Heart right ventricle (tissue), 16 donors: ENCODE results near the gene LMAN1. TPM values are rescaled to one million over a fixed set of nuclear protein-coding genes. Genes with fewer than 3 reads are reported as not detected.

ENCODE experiments used
- ATAC-seq, 8 donors: fragments of 200-7000 bp; cut with Tn5 transposase; one replicate each; pipeline ENCODE4 v1.9.1; 2020; ENCODE audit warnings: mild to moderate bottlenecking in 8 of 8, moderate library complexity in 8 of 8, moderate number of reproducible peaks in 1 of 8
- DNase-seq, 2 donors: peaks; one replicate each; pipeline ENCODE4 v3.0.0-alpha.2; 2020
- H3K27ac ChIP-seq, 10 donors: fragments of 200-600 bp; sonication (generic) in 2 of 10; one replicate each; pipeline versions ENCODE4 v1.5.0 to v1.8.0; 2020 to 2022; ENCODE audit warnings: mild to moderate bottlenecking in 3 of 10
- H3K27me3 ChIP-seq, 7 donors: fragments of 200-600 bp; one replicate each; pipeline ENCODE4 v1.8.0; 2021 to 2022; ENCODE audit warnings: mild to moderate bottlenecking in 2 of 7
- H3K36me3 ChIP-seq, 9 donors: fragments of 200-600 bp; sonication (generic) in 1 of 9; one replicate each; pipeline versions ENCODE4 v1.5.0 to v1.8.0; 2020 to 2022; ENCODE audit warnings: mild to moderate bottlenecking in 2 of 9
- H3K4me1 ChIP-seq, 9 donors: fragments of 200-600 bp; sonication (generic) in 1 of 9; one replicate each; pipeline versions ENCODE4 v1.5.0 to v1.8.0; 2020 to 2022; ENCODE audit warnings: mild to moderate bottlenecking in 4 of 9
- H3K4me3 ChIP-seq, 10 donors: fragments of 200-600 bp; sonication (generic) in 2 of 10; one replicate each; pipeline versions ENCODE4 v1.5.0 to v1.8.0; 2020 to 2022; ENCODE audit warnings: mild to moderate bottlenecking in 7 of 10, moderate library complexity in 2 of 10
- H3K9me3 ChIP-seq, 11 donors: fragments of 200-600 bp in 10 of 11; sonication (generic) in 2 of 11; one replicate each; pipeline versions ENCODE4 v1.5.0 to v1.8.0; 2013 to 2022; ENCODE audit warnings: mild to moderate bottlenecking in 2 of 11, control low read depth in 1 of 11, moderate library complexity in 1 of 11
- CTCF ChIP-seq, 9 donors: fragments of 200-600 bp; sonication (generic) in 2 of 9; IDR thresholded peaks; one replicate each; pipeline versions ENCODE4 v1.5.0 to v1.8.0; 2021 to 2022; ENCODE audit warnings: antibody characterized with exemption in 9 of 9, mild to moderate bottlenecking in 5 of 9, moderate library complexity in 1 of 9
- WGBS, 2 donors: extraction: QIAGEN DNeasy Blood & Tissue Kit; methylation state at CpG; one replicate each; pipeline ENCODE4 v1.1.7; 2013; ENCODE audit warnings: inconsistent platforms in 1 of 2; 5-methylcytosine and 5-hydroxymethylcytosine counted together
- intact Hi-C, 10 donors: fragments of 100-400 bp; cut with DNase I; formaldehyde crosslinking; loops; one replicate each; pipeline versions ENCODE4 v1.11.1 to v1.14.2; 2022
- polyA plus RNA-seq, 2 donors: library from polyadenylated mRNA; stranded (reverse); fragments of 200-250 nt; gene quantifications; one replicate each; pipeline ENCODE4 v1.2.3, GENCODE V29; 2013
- total RNA-seq, 10 donors: library from RNA; stranded (reverse); fragmentation: NEBNext Ultra II Directional in 3 of 10; extraction: Animal tissue kit (Norgen Biotek cat#: 25700) in 3 of 10; gene quantifications; one replicate each; pipeline versions ENCODE4 v1.2.1 to v1.2.4, GENCODE V29; 2021 to 2023
- donor health status: Arrhythmogenic right ventricular cardiomyopathy.
- donor health status: ischemic (EF 13 %, LVEDD 7.1; RV severe dilation, severe dysfunction).
- donor health status: healthy with polysubstance abuse.
- donor health status: DM: no; HTN: yes; CAD: no.
- donor health status: DM: no; HTN: no; CAD: no.
- donor health status: ischemic (EF 25% LVEDD 6.9; RV normal size, moderate dysfunction).
- donor health status: ischemic (EF 25% LVEDD 5.7; RV mildly dilated, moderate dysfunction).
- donor health status: healthy.
- donor health status: DM: yes; HTN: yes; CAD: no.
- donor health status: Ischemic cardiomyopathy.
- donor health status: ischemic (EF 35%, LVEDD 5.7; RV mildly dilated, moderate dysfunction).
- donor health status: nonischemic (EF 11% LVEDD 7.7; RV severe dilation, severe dysfunction).
- donor health status: DM: yes; HTN: yes; CAD: no.
- donor health status: PGD.
- donor health status: ischemic (EF 29% LVEDD 5.4; RV normal size, mild dysfunction).
- donor health status: nonischemic (EF 23%, LVEDD 6.1; RV moderate dilation, normal function).

The LMAN1 gene
- total and polyA plus RNA-seq, 12 donors: 18.5 to 69.0 (median 54.7) TPM

DNA sequence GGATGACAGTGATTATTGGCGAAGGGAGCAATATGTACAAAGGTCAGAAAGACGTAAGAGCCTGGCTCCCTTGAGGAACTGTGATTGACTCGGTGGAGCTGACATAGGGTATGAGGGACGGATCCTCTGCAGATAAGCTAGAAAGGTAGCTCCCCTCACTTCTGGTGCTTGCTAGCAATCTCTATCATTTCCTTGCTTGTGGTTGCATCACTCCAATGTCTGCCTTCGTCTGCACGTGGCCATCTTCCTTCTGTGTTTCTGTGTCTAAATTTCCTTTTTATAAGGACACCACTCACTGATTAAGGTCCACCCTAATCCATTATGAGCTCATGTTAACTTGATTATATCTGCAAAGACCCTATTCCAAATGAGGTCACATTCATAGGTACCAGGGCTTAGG is 22.9 kb upstream of the LMAN1 start:
- DNase-seq (no peak), ATAC-seq (no peak)
- peaks cover 0 to 4% (median under 1%) of the 10 kb centered on the region in 9 donors for H3K4me1 ChIP-seq
- no peak overlapping the region for H3K27ac ChIP-seq
- H3K4me3 ChIP-seq: no peak overlapping the region
- H3K27me3 ChIP-seq: peaks cover 0 to 11% (median 0%) of the 10 kb centered on the region in 7 donors
- no peaks in the 10 kb centered on the region for H3K36me3 ChIP-seq
- TF ChIP-seq CTCF (IDR thresholded peaks at IDR 0.05): no peak
- intact Hi-C loops: no loop called here
- H3K9me3 ChIP-seq: no peaks in the 10 kb centered on the region
- 76 to 82% methylated on average over 6 of the region's 6 CpGs for WGBS, 2 donors

- Histone ChIP-seq H3K4me3 (no peak overlapping the region), H3K9me3 (no peaks in the 10 kb centered on the region), H3K36me3 (no peaks in the 10 kb centered on the region), H3K27ac (no peak overlapping the region), H3K27me3 (peaks cover 0 to 11% (median 0%) of the 10 kb centered on the region in 7 donors), H3K4me1 (peaks cover 0 to 9% (median 5%) of the 10 kb centered on the region in 9 donors)
- intact Hi-C loops: no loop called here
- no peak for TF ChIP-seq CTCF (IDR thresholded peaks at IDR 0.05)
- 77 to 81% methylated on average over 5 of the region's 5 CpGs for WGBS, 2 donors
- DNase-seq (no peak), ATAC-seq (no peak)
Observed at GRCh38 chr18:59380706-59381105, 21.6 kb upstream of the LMAN1 start.

DNA sequence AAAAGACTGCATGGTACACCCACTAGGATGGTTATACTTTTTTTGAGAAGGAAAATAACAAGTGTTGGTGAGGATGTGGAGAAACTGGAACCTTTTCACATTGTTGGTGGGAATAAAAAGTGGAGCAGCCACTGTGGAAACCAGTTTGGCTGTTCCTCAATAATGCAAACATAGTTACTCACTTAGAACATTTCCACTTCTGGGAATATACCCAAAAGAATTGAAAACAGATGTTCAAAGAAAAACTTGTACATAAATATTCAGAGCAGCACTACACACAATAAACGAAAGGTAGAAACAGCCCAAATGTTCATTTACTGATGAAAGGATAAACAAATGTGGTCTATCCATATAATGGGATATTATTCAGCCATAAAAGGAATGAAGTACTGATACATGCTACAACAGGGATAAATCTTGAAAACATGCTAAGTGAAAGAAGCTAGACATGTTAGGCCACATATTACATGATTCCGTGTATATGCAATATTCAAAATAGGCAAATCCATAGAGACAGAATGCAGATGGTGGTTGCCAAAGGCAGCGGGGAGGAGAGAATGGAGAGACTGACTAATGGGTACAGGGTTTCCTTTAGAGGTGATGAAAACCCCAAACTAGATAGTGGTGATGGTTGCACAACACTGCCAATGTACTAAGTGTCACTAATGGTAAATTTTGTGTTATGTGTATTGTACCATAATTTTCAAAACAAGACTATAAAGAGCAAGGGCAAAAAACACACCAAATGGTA is 20.9 kb upstream of the LMAN1 start:
- H3K9me3 ChIP-seq: no peaks in the 10 kb centered on the region
- intact Hi-C loops: no loop called here
- H3K27ac ChIP-seq: no peak overlapping the region
- 82 to 86% methylated on average over 3 of the region's 3 CpGs for WGBS, 2 donors
- peaks cover 0 to 11% (median 0%) of the 10 kb centered on the region in 7 donors for H3K27me3 ChIP-seq
- TF ChIP-seq CTCF (IDR thresholded peaks at IDR 0.05): no peak
- no peak overlapping the region for H3K4me3 ChIP-seq
- peaks cover 0 to 9% (median 5%) of the 10 kb centered on the region in 9 donors for H3K4me1 ChIP-seq
- ATAC-seq (no peak), DNase-seq (no peak)
- H3K36me3 ChIP-seq: no peaks in the 10 kb centered on the region

GRCh38 chr18:59377613-59378337 is 18.7 kb upstream of the LMAN1 start:
- no peak for TF ChIP-seq CTCF (IDR thresholded peaks at IDR 0.05)
- DNase-seq (no peak), ATAC-seq (no peak)
- Histone ChIP-seq H3K9me3 (no peaks in the 10 kb centered on the region), H3K4me1 (peaks cover 0 to 9% (median 5%) of the 10 kb centered on the region in 9 donors), H3K4me3 (no peak overlapping the region), H3K27ac (no peak overlapping the region), H3K27me3 (peaks cover 0 to 12% (median 0%) of the 10 kb centered on the region in 7 donors), H3K36me3 (no peaks in the 10 kb centered on the region)
- intact Hi-C loops: no loop called here
- 82% methylated on average over 5 of the region's 5 CpGs for WGBS, 2 donors
